OCI-LY3 (cell line): ENCODE measurements around the gene LMO7.
"Not testable (repeated sequence)": the region's sequence is repeated elsewhere in the genome, so short reads cannot be mapped to it uniquely, and the experiment has no call there.

ENCODE experiments used
- H2AFZ ChIP-seq: fragments of 200-600, 300-600 bp; shearing (Covaris generic); 2 replicates; pipeline ENCODE4 v1.6.0; 2014; ENCODE audit warnings: antibody characterized with exemption, low read depth, low read length
- H3K27ac ChIP-seq: fragments of 200-600, 300-600 bp; sonication (generic); 2 replicates; pipeline ENCODE4 v1.5.1; 2014; ENCODE audit warnings: mild to moderate bottlenecking, low read length, moderate library complexity, mixed read lengths
- H3K27me3 ChIP-seq: fragments of 200-600, 300-600 bp; sonication (generic); 2 replicates; pipeline ENCODE4 v1.6.1; 2014; ENCODE audit warnings: low read depth, low read length, mixed read lengths
- H3K36me3 ChIP-seq: fragments of 200-600, 300-600 bp; sonication (generic); replicated peaks from 2 replicates; pipeline ENCODE3; 2014; ENCODE audit warnings: low read depth, low read length, mixed read lengths
- H3K4me1 ChIP-seq: fragments of 300-600, 200-600 bp; sonication (generic); 2 replicates; pipeline ENCODE4 v1.6.1; 2014; ENCODE audit warnings: low read length, mixed read lengths
- H3K4me2 ChIP-seq: fragments of 200-600, 300-600 bp; sonication (generic); 2 replicates; pipeline ENCODE4 v1.6.1; 2014; ENCODE audit warnings: low read length, mixed read lengths
- H3K4me3 ChIP-seq: fragments of 300-600, 200-600 bp; sonication (generic); 2 replicates; pipeline ENCODE4 v1.5.1; 2014; ENCODE audit warnings: antibody characterized with exemption, mild to moderate bottlenecking, low read length, moderate library complexity
- H3K79me2 ChIP-seq: fragments of 300-600, 200-600 bp; shearing (Covaris generic); 2 replicates; pipeline ENCODE4 v1.6.1; 2014; ENCODE audit warnings: mild to moderate bottlenecking, low read length, mixed read lengths
- H3K9ac ChIP-seq: fragments of 300-600, 200-600 bp; shearing (Covaris generic); 2 replicates; pipeline ENCODE4 v1.6.0; 2014; ENCODE audit warnings: mild to moderate bottlenecking, low read length, moderate library complexity
- H3K9me3 ChIP-seq: fragments of 200-600, 300-600 bp; shearing (Covaris generic); 2 replicates; pipeline ENCODE4 v1.6.1; 2014; ENCODE audit warnings: low read length, mixed read lengths; ENCODE audit not compliant: insufficient read depth
- H4K20me1 ChIP-seq: fragments of 200-600, 300-600 bp; sonication (generic); 2 replicates; pipeline ENCODE4 v1.6.1; 2016; ENCODE audit warnings: low read length, mixed read lengths; ENCODE audit not compliant: insufficient read depth
- EZH2phosphoT487 ChIP-seq: fragments of 200-600 bp; shearing (Covaris generic); IDR thresholded peaks from 2 replicates; pipeline ENCODE4 v1.6.1; 2018; ENCODE audit warnings: antibody characterized with exemption, mixed run types, low read depth
- TF ChIP-seq, protein P1 (sequence below): fragments of 200-600, 300-600 bp; sonication (generic); IDR thresholded peaks from 2 replicates; pipeline ENCODE4 v1.5.1; 2014; ENCODE audit warnings: antibody characterized with exemption, low read length, low read depth

The LMO7 gene

DNA sequence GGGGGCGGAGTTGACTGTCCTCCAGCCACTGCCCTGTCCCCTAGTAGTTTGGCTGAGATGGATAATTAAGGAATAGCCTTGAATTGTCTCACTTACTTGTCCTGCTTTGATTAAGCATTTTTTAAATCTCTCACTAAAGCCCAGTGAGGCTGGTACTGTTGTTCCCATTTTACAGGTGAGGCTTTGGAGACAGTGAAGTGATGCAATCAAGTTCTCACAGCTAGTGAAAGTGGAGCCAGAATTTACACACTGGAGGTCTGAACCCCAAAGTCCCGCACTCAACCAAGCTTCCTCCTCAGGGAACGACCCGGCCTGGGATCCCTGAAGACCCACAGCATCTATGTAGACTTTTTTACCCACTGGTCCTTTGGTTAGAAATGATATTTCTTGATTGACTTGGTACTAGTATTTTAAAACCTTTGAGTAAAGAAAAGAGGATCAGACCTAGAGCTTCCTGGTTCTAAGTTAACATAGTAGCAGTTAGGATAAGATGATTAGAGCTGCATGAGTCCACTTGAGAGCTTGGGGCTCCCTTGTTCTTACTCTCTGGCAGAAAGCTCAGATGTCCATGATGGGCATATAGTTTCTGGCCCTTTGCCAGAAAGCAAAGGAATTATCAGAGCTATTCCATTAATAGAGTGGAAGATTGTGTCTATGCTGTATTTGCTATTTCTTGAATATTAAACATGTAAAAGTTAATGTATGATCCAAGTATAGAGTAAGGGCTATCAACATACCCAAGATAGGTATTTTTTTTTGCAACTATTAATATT, 154.3 kb downstream of the LMO7 start:
- H4K20me1 ChIP-seq = no peaks in the 10 kb centered on the region
- H3K27me3 ChIP-seq = no peaks in the 10 kb centered on the region
- no peaks in the 10 kb centered on the region for H3K4me1 ChIP-seq
- no peak overlapping the region for H3K4me2 ChIP-seq
- no peak overlapping the region for H3K9ac ChIP-seq
- no peak overlapping the region for H3K4me3 ChIP-seq
- no peak overlapping the region for H2AFZ ChIP-seq
- no peak overlapping the region for H3K27ac ChIP-seq
- no peaks in the 10 kb centered on the region for H3K36me3 ChIP-seq
- TF ChIP-seq, protein P1, sequence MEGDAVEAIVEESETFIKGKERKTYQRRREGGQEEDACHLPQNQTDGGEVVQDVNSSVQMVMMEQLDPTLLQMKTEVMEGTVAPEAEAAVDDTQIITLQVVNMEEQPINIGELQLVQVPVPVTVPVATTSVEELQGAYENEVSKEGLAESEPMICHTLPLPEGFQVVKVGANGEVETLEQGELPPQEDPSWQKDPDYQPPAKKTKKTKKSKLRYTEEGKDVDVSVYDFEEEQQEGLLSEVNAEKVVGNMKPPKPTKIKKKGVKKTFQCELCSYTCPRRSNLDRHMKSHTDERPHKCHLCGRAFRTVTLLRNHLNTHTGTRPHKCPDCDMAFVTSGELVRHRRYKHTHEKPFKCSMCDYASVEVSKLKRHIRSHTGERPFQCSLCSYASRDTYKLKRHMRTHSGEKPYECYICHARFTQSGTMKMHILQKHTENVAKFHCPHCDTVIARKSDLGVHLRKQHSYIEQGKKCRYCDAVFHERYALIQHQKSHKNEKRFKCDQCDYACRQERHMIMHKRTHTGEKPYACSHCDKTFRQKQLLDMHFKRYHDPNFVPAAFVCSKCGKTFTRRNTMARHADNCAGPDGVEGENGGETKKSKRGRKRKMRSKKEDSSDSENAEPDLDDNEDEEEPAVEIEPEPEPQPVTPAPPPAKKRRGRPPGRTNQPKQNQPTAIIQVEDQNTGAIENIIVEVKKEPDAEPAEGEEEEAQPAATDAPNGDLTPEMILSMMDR = no peak
- TF ChIP-seq EZH2phosphoT487 = no peak
- H3K9me3 ChIP-seq = no peaks in the 10 kb centered on the region
- H3K79me2 ChIP-seq = no peaks in the 10 kb centered on the region

DNA sequence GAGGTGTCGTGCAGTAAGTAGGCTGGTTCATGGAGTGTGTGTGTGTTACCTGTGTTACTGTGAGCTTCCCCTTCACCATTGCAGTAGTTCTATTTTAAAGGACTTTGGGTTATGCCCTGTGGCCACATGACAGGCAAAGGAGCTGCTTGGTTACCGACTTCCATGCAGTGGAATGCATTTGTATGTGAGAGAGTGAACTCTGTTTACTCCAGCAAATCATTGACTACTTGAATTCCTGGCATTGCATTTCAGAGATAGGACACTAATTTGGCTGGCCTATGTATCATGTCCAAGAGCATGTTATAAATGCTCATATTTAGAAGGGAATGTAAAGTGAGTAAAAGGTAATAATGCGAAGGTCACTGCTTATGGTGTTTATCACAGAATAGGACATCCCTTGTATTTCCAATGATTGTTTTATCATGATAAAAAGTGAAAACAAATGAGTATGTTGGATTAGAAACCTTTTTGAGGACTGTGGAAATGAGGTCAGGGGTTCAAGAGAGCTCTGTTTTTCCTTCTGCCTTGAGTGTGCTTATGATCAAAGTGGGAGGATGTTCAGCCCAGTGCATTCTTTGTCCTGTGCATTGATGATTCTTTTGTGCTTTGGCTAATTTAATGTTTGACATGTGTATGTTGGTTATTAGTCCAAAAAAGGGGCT, 156.5 kb downstream of the LMO7 start:
- Histone ChIP-seq H4K20me1 (no peaks in the 10 kb centered on the region), H3K79me2 (no peaks in the 10 kb centered on the region), H3K4me2 (no peak overlapping the region), H3K27me3 (no peaks in the 10 kb centered on the region), H3K9me3 (no peaks in the 10 kb centered on the region), H3K9ac (no peak overlapping the region), H3K4me1 (no peaks in the 10 kb centered on the region), H2AFZ (no peak overlapping the region), H3K4me3 (no peak overlapping the region), H3K36me3 (no peaks in the 10 kb centered on the region), H3K27ac (no peak overlapping the region)
- TF ChIP-seq, protein P1 = no peak
- no peak for TF ChIP-seq EZH2phosphoT487

DNA sequence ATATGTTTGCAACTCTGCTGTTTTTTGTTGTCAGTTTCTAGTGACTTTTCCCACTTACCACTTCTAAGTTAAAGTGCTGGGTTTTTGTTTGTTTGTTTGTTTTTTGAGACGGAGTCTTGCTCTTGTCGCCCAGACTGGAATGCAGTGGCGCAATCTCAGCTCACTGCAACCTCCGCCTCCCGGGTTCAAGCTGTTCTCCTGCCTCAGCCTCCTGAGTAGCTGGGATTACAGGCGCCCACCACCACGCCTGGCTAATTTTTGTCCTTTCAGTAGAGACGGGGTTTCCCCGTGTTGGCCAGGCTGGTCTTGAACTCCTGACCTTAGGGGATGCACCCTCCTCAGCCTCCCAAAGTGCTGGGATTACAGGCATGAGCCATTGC, 157.0 kb downstream of the LMO7 start:
- not testable (repeated sequence) for H3K4me2 ChIP-seq, H3K27ac ChIP-seq, H3K4me1 ChIP-seq, H3K27me3 ChIP-seq, H4K20me1 ChIP-seq, H3K79me2 ChIP-seq, H3K4me3 ChIP-seq, H2AFZ ChIP-seq, H3K36me3 ChIP-seq, H3K9me3 ChIP-seq, H3K9ac ChIP-seq

DNA sequence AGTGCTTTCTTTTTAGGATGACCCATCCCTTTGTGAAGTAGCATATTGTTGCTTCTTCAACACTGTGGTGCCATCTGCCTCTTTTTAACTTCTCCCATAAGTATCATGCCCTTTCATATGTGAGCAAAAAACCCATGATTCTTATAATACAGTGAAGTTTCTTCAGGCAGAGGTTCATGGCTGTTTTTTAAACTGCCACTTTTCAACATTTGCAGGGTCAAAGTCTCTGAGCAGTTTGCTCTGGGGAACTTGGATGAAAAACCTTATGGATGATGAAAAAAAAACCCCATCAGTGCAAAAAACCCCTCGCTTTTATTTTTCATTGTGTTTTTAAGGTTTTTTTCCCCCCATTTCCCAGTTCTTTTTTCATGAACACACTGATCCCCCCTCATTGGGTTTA, 158.5 kb downstream of the LMO7 start:
- H3K4me2 ChIP-seq = no peak overlapping the region
- H3K4me1 ChIP-seq = no peaks in the 10 kb centered on the region
- H3K9me3 ChIP-seq = no peaks in the 10 kb centered on the region
- no peak for TF ChIP-seq EZH2phosphoT487
- TF ChIP-seq, protein P1 = no peak
- no peak overlapping the region for H3K4me3 ChIP-seq
- no peaks in the 10 kb centered on the region for H4K20me1 ChIP-seq
- H3K27ac ChIP-seq = no peak overlapping the region
- no peaks in the 10 kb centered on the region for H3K79me2 ChIP-seq
- H2AFZ ChIP-seq = no peak overlapping the region
- H3K27me3 ChIP-seq = no peaks in the 10 kb centered on the region
- no peak overlapping the region for H3K9ac ChIP-seq
- H3K36me3 ChIP-seq = no peaks in the 10 kb centered on the region
